Panc1 (cell line): ENCODE data around the gene NKX6-2. TPM values are rescaled to one million over a fixed set of nuclear protein-coding genes. Genes with fewer than 3 reads are reported as not detected.
"Not testable (repeated sequence)": the region's sequence is repeated elsewhere in the genome, so short reads cannot be mapped to it uniquely, and the experiment has no call there.

Experiments used
- ATAC-seq: fragments of 200-7000 bp; cut with Tn5 transposase; 2 replicates; pipeline ENCODE4 v1.9.1; 2020; ENCODE audit warnings: mild to moderate bottlenecking, moderate library complexity
- BruUV-seq: library from RNA; stranded (reverse); fragments of 400-500 nt; replicated peaks from 2 replicates; lab custom pipeline; 2021; lab: Mats Ljungman, UMichigan
- CTCF ChIA-PET: fragments of 300-600 bp; sonication (Branson Sonifier 250); formaldehyde crosslinking; loops from one replicate; lab custom pipeline; 2022; ENCODE audit warnings: antibody characterized with exemption; lab: Charles Lee
- POLR2A ChIA-PET: fragments of 300-600 bp; sonication (Branson Sonifier 250); formaldehyde crosslinking; loops from one replicate; lab custom pipeline; 2022; ENCODE audit warnings: antibody characterized with exemption; lab: Charles Lee
- DNase-seq: peaks from one replicate; pipeline ENCODE4 v3.0.0-alpha.2; 2010; ENCODE audit warnings: low read depth, low spot score
- H3K27ac ChIP-seq: 2 replicates; pipeline ENCODE4 v1.5.1; 2011; ENCODE audit warnings: mild to moderate bottlenecking, low read length, inconsistent platforms
- H3K27me3 ChIP-seq: fragments of 200-500 bp; sonication (Bioruptor generic); 2 replicates; pipeline ENCODE4 v1.6.0; 2014; ENCODE audit warnings: low read length, inconsistent platforms; ENCODE audit not compliant: control insufficient read depth, insufficient read depth
- H3K36me3 ChIP-seq: fragments of 200-500 bp; sonication (Bioruptor generic); 2 replicates; pipeline ENCODE4 v1.5.1; 2014; ENCODE audit warnings: inconsistent platforms, mild to moderate bottlenecking, low read length, moderate library complexity; ENCODE audit not compliant: control insufficient read depth, insufficient read depth
- H3K4me1 ChIP-seq: 2 replicates; pipeline ENCODE4 v1.5.1; 2011; ENCODE audit warnings: inconsistent platforms, mild to moderate bottlenecking, low read length, moderate library complexity; ENCODE audit not compliant: control insufficient read depth, insufficient read depth
- H3K4me3 ChIP-seq, 2 experiments: 2 replicates each; pipeline ENCODE4 v1.5.1; 2011 to 2012; ENCODE audit warnings: low read depth in 2 of 2, low read length in 2 of 2, mild to moderate bottlenecking in 2 of 2, inconsistent platforms in 1 of 2, moderate library complexity in 1 of 2
- H3K9me3 ChIP-seq: fragments of 200-500 bp; sonication (Bioruptor generic); 2 replicates; pipeline ENCODE4 v1.5.1; 2014; ENCODE audit warnings: low read depth, mild to moderate bottlenecking, inconsistent platforms, low read length, moderate library complexity; ENCODE audit not compliant: control insufficient read depth, insufficient read depth
- POLR2AphosphoS5 ChIP-seq: IDR thresholded peaks from 2 replicates; pipeline ENCODE4 v1.6.1; 2012; ENCODE audit warnings: mild to moderate bottlenecking, low read depth, low read length, moderate library complexity
- REST ChIP-seq, 2 experiments: IDR thresholded peaks; 2 replicates each; pipeline ENCODE4 v1.6.1; 2011 to 2012; ENCODE audit warnings: low read depth in 2 of 2, control low read depth in 1 of 2, low read length in 1 of 2, mild to moderate bottlenecking in 1 of 2, moderate library complexity in 1 of 2; ENCODE audit not compliant: insufficient read depth in 1 of 2
- SIN3A ChIP-seq: IDR thresholded peaks from 2 replicates; pipeline ENCODE4 v1.6.1; 2012; ENCODE audit warnings: low read depth, mild to moderate bottlenecking, low read length, moderate library complexity, borderline replicate concordance; ENCODE audit not compliant: insufficient read depth
- TCF7L2 ChIP-seq: IDR thresholded peaks from 2 replicates; pipeline ENCODE4 v1.6.1; 2011; ENCODE audit warnings: mild to moderate bottlenecking, low read depth, low read length, inconsistent platforms
- in situ Hi-C: cut with HindIII; loops from 2 replicates; pipeline ENCODE4 v1.10.0; 2016; ENCODE audit warnings: low sequenced_read_pairs, low pct_unique_long_range_greater_than_20kb
- intact Hi-C: fragments of 100-400 bp; cut with micrococcal nuclease; formaldehyde crosslinking; loops from one replicate; pipeline ENCODE4 v1.10.0; 2022; ENCODE audit not compliant: unreplicated experiment
- total RNA-seq: library from RNA; stranded (reverse); gene quantifications from one replicate; pipeline ENCODE4 v1.2.1, GENCODE V29; 2021; ENCODE audit not compliant: unreplicated experiment
- TF ChIP-seq, protein P1 (sequence below): fragments of 450-650 bp; IDR thresholded peaks from 2 replicates; pipeline ENCODE4 v1.5.1; 2017; ENCODE audit warnings: mild to moderate bottlenecking

Gene NKX6-2
- total RNA-seq, 1 experiment from 2014 or later, result 1.6 TPM

DNA sequence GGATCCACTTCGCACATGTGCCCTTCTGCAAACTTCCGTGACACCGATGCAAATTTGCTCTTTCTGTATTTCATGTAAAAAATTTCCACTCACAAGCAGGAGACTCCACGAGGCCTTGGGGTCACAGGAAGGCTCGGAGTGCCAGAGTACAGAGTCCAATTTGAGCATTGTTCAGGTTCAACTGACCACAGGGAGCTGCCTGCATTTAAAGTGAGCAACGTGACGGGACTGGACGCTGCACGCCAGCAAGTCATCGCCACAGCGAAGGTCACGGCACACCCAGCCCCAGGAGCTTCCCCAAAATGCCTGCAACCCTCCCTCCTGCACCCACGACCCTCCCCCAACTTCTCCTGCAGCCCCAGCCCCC is 41.5 kb upstream of the NKX6-2 start:
- no TSS peak for BruUV-seq
- POLR2A ChIA-PET, result no interaction called here

GRCh38 chr10:132826524-132827422 is 40.8 kb upstream of the NKX6-2 start:
- H3K9me3 ChIP-seq, result no peaks in the 10 kb centered on the region
- no peak for DNase-seq
- TF ChIP-seq POLR2AphosphoS5 (no peak), SIN3A (no peak), REST (IDR thresholded peaks at IDR 0.05; ENCODE audit: insufficient read depth in 1 of 2, low read depth in 2 of 2, low read length in 1 of 2) (no peak), TCF7L2 (no peak)
- TF ChIP-seq, protein P1, sequence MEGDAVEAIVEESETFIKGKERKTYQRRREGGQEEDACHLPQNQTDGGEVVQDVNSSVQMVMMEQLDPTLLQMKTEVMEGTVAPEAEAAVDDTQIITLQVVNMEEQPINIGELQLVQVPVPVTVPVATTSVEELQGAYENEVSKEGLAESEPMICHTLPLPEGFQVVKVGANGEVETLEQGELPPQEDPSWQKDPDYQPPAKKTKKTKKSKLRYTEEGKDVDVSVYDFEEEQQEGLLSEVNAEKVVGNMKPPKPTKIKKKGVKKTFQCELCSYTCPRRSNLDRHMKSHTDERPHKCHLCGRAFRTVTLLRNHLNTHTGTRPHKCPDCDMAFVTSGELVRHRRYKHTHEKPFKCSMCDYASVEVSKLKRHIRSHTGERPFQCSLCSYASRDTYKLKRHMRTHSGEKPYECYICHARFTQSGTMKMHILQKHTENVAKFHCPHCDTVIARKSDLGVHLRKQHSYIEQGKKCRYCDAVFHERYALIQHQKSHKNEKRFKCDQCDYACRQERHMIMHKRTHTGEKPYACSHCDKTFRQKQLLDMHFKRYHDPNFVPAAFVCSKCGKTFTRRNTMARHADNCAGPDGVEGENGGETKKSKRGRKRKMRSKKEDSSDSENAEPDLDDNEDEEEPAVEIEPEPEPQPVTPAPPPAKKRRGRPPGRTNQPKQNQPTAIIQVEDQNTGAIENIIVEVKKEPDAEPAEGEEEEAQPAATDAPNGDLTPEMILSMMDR, result no peak
- no peak overlapping the region for H3K27ac ChIP-seq
- in situ Hi-C loops (no loop called here), intact Hi-C loops (no loop called here)
- POLR2A ChIA-PET, result no interaction called here
- peaks cover 13% of the 10 kb centered on the region for H3K27me3 ChIP-seq
- BruUV-seq, result no TSS peak
- no peak for ATAC-seq
- H3K4me1 ChIP-seq, result no peaks in the 10 kb centered on the region
- CTCF ChIA-PET, result no interaction called here
- H3K36me3 ChIP-seq, result no peaks in the 10 kb centered on the region
- H3K4me3 ChIP-seq, result no peak overlapping the region

More for the DNA sequence above, 41.5 kb upstream of the NKX6-2 start:
- Histone ChIP-seq H3K27ac (no peak overlapping the region), H3K9me3 (no peaks in the 10 kb centered on the region), H3K4me3 (no peak overlapping the region), H3K36me3 (no peaks in the 10 kb centered on the region), H3K4me1 (no peaks in the 10 kb centered on the region), H3K27me3 (peaks cover 19% of the 10 kb centered on the region)
- intact Hi-C loops (no loop called here), in situ Hi-C loops (no loop called here)
- no peak for DNase-seq
- CTCF ChIA-PET, result no interaction called here
- ATAC-seq, result no peak
- TF ChIP-seq TCF7L2 (no peak), REST (IDR thresholded peaks at IDR 0.05; ENCODE audit: insufficient read depth in 1 of 2, low read depth in 2 of 2, low read length in 1 of 2) (no peak), POLR2AphosphoS5 (no peak), SIN3A (no peak)
- TF ChIP-seq, protein P1, result no peak

DNA sequence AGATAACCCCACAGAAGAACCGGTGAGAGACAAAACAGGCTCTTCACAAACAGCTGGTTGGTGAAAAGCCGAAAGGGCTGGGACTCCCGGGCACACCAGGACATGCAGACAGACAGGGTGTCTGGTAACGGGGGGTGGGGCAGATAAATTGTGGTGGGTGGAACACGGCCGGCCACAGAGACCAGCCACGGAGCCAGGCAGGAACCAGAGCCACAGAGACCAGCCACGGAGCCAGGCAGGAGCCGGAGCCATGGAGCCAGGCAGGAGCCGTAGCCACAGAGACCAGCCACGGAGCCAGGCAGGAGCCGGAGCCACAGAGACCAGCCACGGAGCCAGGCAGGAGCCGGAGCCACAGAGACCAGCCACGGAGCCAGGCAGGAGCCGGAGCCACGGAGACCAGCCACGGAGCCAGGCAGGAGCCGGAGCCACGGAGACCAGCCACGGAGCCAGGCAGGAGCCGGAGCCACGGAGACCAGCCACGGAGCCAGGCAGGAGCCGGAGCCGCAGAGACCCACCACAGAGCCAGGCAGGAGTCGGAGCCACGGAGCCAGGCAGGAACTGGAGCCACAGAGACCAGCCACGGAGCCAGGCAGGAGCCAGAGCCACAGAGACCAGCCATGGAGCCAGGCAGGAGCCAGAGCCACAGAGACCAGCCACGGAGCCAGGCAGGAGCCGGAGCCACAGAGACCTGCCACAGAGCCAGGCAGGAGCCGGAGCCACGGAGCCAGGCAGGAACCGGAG is 40.0 kb upstream of the NKX6-2 start:
- H3K27me3 ChIP-seq, intact Hi-C loops, POLR2A ChIA-PET, H3K4me3 ChIP-seq, H3K27ac ChIP-seq, ATAC-seq, in situ Hi-C loops, H3K9me3 ChIP-seq, BruUV-seq, CTCF ChIA-PET, H3K36me3 ChIP-seq, H3K4me1 ChIP-seq, DNase-seq: not testable (repeated sequence)
